Measurements from ENCODE around the gene STXBP6.

Gene STXBP6

GRCh38 chr14:25011095-25011494, 38.9 kb downstream of the STXBP6 start:
- DNase-seq = no peak

- DNase-seq = no peak
Measured at GRCh38 chr14:25010471-25010870, 39.5 kb downstream of the STXBP6 start.

- DNase-seq = no peak
Measured at GRCh38 chr14:25009891-25010290, 40.1 kb downstream of the STXBP6 start.

- DNase-seq = no peak
Measured at GRCh38 chr14:25007832-25008231, 42.1 kb downstream of the STXBP6 start.

- DNase-seq = no peak
Measured at GRCh38 chr14:25006961-25007795, 42.8 kb downstream of the STXBP6 start.

GRCh38 chr14:25006031-25006430, 43.9 kb downstream of the STXBP6 start:
- DNase-seq = no peak

- DNase-seq = no peak
Measured at GRCh38 chr14:25004389-25004809, 45.5 kb downstream of the STXBP6 start.

- DNase-seq = no peak
Measured at GRCh38 chr14:25003537-25003936, 46.4 kb downstream of the STXBP6 start.

- DNase-seq = no peak
Measured at GRCh38 chr14:25001601-25002000, 48.3 kb downstream of the STXBP6 start.

- no peak for DNase-seq
Measured at GRCh38 chr14:25001156-25001555, 48.8 kb downstream of the STXBP6 start.

- DNase-seq = no peak
Measured at GRCh38 chr14:24999157-24999556, 50.8 kb downstream of the STXBP6 start.

- DNase-seq = no peak
Measured at GRCh38 chr14:24996930-24997725, 52.8 kb downstream of the STXBP6 start.

GRCh38 chr14:24995016-24995415, 54.9 kb downstream of the STXBP6 start:
- DNase-seq = no peak

GRCh38 chr14:24993631-24994030, 56.3 kb downstream of the STXBP6 start:
- DNase-seq = no peak

- DNase-seq = no peak
Measured at GRCh38 chr14:24992624-24993360, 57.2 kb downstream of the STXBP6 start.

- DNase-seq = no peak
Measured at GRCh38 chr14:24991821-24992220, 58.1 kb downstream of the STXBP6 start.

- DNase-seq = no peak
Measured at GRCh38 chr14:24991288-24991687, 58.7 kb downstream of the STXBP6 start.

- DNase-seq = no peak
Measured at GRCh38 chr14:24990773-24991172, 59.2 kb downstream of the STXBP6 start.

- DNase-seq = no peak
Measured at GRCh38 chr14:24990050-24990449, 59.9 kb downstream of the STXBP6 start.

GRCh38 chr14:24988760-24989159, 61.2 kb downstream of the STXBP6 start:
- DNase-seq = no peak

- no peak for DNase-seq
Measured at GRCh38 chr14:24986206-24986893, 63.6 kb downstream of the STXBP6 start.

- DNase-seq = no peak
Measured at GRCh38 chr14:24984846-24985589, 64.9 kb downstream of the STXBP6 start.
